DND-41 (cell line): Measurements from ENCODE around the gene BCL2L1.

Experiments used
- CTCF ChIP-seq: IDR thresholded peaks from 2 replicates; pipeline ENCODE4 v1.5.1; 2012; ENCODE audit warnings: borderline replicate concordance, low read length, moderate library complexity, mild to moderate bottlenecking; ENCODE audit not compliant: poor library complexity, severe bottlenecking; ENCODE audit errors: extremely low read depth
- EZH2 ChIP-seq: IDR thresholded peaks from 3 replicates; pipeline ENCODE4 v1.6.1; 2012; ENCODE audit warnings: borderline replicate concordance, low read depth, mild to moderate bottlenecking, moderate library complexity, low read length, inconsistent platforms; ENCODE audit not compliant: severe bottlenecking

GRCh38 chr20:31767805-31768204 is 45.1 kb upstream of the BCL2L1 start:
- TF ChIP-seq CTCF (no peak), EZH2 (no peak)
